ENCODE results near the gene ARMC5.
"Not testable (repeated sequence)": the region's sequence is repeated elsewhere in the genome, so short reads cannot be mapped to it uniquely, and the experiment has no call there.

ARMC5 gene

GRCh38 chr16:31493506-31494125, 34.3 kb downstream of the ARMC5 start:
- H3K9me3 ChIP-seq (ENCODE audit: control insufficient read depth, insufficient read depth, low read depth, low read length): no peaks in the 10 kb centered on the region
- H3K9ac ChIP-seq (ENCODE audit: low read length): no peak overlapping the region
- H3K27ac ChIP-seq (ENCODE audit: low read depth, low read length): no peak overlapping the region
- peaks cover 22% of the 10 kb centered on the region for H3K27me3 ChIP-seq (ENCODE audit: control insufficient read depth, insufficient read depth, low read length)
- peaks cover 59% of the 10 kb centered on the region for H3K36me3 ChIP-seq (ENCODE audit: control insufficient read depth, insufficient read depth, low read length)
- H3K4me1 ChIP-seq (ENCODE audit: control insufficient read depth, insufficient read depth, low read length): no peaks in the 10 kb centered on the region
- H3K4me3 ChIP-seq (ENCODE audit: low read depth, low read length): no peak overlapping the region

GRCh38 chr16:31496670-31497069, 37.4 kb downstream of the ARMC5 start:
- no peaks in the 10 kb centered on the region for H3K27me3 ChIP-seq (ENCODE audit: control insufficient read depth, insufficient read depth, low read length)
- H3K4me1 ChIP-seq (ENCODE audit: control insufficient read depth, insufficient read depth, low read length): peaks cover 5% of the 10 kb centered on the region
- H3K9ac ChIP-seq (ENCODE audit: low read length): no peak overlapping the region
- H3K4me3 ChIP-seq (ENCODE audit: low read depth, low read length): no peak overlapping the region
- H3K27ac ChIP-seq (ENCODE audit: low read depth, low read length): no peak overlapping the region
- peaks cover 66% of the 10 kb centered on the region for H3K36me3 ChIP-seq (ENCODE audit: control insufficient read depth, insufficient read depth, low read length)
- H3K9me3 ChIP-seq (ENCODE audit: control insufficient read depth, insufficient read depth, low read depth, low read length): no peaks in the 10 kb centered on the region

DNA sequence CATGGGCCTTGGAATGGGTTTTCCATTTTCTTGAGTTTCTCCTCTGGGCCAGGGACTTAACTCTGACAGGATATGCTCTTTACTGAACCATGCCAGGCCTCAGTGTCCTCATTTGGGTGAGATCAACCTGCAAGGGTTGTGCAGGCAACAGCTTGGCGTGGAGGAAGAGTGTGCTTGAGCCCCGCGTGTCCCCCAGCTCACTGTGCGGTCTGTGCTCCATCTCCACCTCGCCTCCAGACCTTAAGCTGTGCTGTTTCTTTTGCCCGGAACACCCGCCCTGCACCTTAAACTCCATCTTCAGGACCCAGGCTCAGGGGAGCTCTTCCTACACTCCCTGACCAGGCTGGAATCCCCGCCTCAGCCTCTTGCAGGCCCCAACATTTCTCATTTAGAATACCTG, 39.2 kb downstream of the ARMC5 start:
- H3K4me3 ChIP-seq (ENCODE audit: low read depth, low read length): no peak overlapping the region
- no peaks in the 10 kb centered on the region for H3K9me3 ChIP-seq (ENCODE audit: control insufficient read depth, insufficient read depth, low read depth, low read length)
- no peak overlapping the region for H3K9ac ChIP-seq (ENCODE audit: low read length)
- peaks cover 13% of the 10 kb centered on the region for H3K4me1 ChIP-seq (ENCODE audit: control insufficient read depth, insufficient read depth, low read length)
- H3K36me3 ChIP-seq (ENCODE audit: control insufficient read depth, insufficient read depth, low read length): peaks cover 49% of the 10 kb centered on the region
- no peak overlapping the region for H3K27ac ChIP-seq (ENCODE audit: low read depth, low read length)
- H3K27me3 ChIP-seq (ENCODE audit: control insufficient read depth, insufficient read depth, low read length): no peaks in the 10 kb centered on the region

- Histone ChIP-seq H3K4me3 (ENCODE audit: low read depth, low read length) (no peak overlapping the region), H3K36me3 (ENCODE audit: control insufficient read depth, insufficient read depth, low read length) (peaks cover 47% of the 10 kb centered on the region), H3K27me3 (ENCODE audit: control insufficient read depth, insufficient read depth, low read length) (no peaks in the 10 kb centered on the region)
Observed at GRCh38 chr16:31499928-31500327, 40.6 kb downstream of the ARMC5 start.

DNA sequence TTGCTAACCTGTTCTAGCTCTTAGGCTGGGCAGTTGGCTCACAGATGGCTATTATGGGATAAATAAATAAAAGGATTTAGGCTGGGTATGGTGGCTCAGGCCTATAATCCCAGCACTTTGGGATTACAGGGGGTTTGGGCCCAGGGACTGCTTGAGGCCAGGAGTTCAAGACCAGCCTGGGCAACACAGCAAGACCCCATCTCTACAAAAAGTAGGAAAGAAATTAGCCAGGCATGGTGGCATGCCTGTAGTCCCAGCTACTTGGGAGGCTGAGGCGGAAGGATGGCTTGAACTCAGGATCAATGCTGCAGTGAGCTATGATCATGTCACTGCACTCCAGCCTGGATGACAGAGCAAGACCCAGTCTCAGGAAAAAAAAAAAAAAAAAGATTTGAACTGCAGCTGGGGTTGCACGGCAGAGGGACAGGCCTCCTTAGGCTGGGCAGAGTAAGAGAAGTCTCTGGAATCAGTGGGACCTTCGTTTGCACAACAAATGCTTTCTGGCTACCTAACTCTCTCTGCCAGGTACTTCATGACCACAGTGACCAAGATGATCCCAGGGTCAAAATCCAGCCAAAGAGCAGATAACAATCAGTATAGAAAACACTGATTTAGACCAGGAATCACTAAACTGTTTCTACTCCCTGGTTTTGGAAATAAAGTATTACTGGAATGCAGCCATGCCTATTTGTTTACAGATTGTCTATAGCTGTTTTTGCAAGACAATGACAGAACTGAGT, 42.1 kb downstream of the ARMC5 start:
- Histone ChIP-seq H3K36me3 (ENCODE audit: control insufficient read depth, insufficient read depth, low read length) (peaks cover 48% of the 10 kb centered on the region), H3K27ac (ENCODE audit: low read depth, low read length) (no peak overlapping the region), H3K4me3 (ENCODE audit: low read depth, low read length) (no peak overlapping the region), H3K4me1 (ENCODE audit: control insufficient read depth, insufficient read depth, low read length) (peaks cover 13% of the 10 kb centered on the region), H3K9ac (ENCODE audit: low read length) (no peak overlapping the region), H3K9me3 (ENCODE audit: control insufficient read depth, insufficient read depth, low read depth, low read length) (no peaks in the 10 kb centered on the region), H3K27me3 (ENCODE audit: control insufficient read depth, insufficient read depth, low read length) (no peaks in the 10 kb centered on the region)

More at GRCh38 chr16:31499928-31500327, 40.6 kb downstream of the ARMC5 start:
- no peak overlapping the region for H3K27ac ChIP-seq (ENCODE audit: low read depth, low read length)
- peaks cover 13% of the 10 kb centered on the region for H3K4me1 ChIP-seq (ENCODE audit: control insufficient read depth, insufficient read depth, low read length)
- H3K9me3 ChIP-seq (ENCODE audit: control insufficient read depth, insufficient read depth, low read depth, low read length): no peaks in the 10 kb centered on the region
- no peak overlapping the region for H3K9ac ChIP-seq (ENCODE audit: low read length)

DNA sequence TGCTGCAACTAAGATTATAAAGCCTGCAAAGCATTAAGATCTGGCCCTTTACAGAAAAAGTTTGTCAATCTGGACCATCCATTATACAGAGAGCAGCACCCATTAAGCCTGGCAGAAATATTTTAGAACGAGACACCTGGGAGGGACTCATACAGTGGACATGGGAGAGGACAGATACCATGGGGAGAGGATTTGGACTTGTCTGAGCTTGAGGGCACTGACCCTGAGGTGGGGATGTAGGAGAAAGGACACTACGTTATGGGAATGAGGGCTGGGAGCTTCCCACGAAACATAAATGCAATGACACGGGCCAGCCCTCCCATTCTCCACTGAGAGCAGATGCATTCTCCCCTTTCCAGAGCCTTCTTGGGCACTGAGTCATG, 42.7 kb downstream of the ARMC5 start:
- Histone ChIP-seq H3K27ac (ENCODE audit: low read depth, low read length) (no peak overlapping the region), H3K27me3 (ENCODE audit: control insufficient read depth, insufficient read depth, low read length) (no peaks in the 10 kb centered on the region), H3K9me3 (ENCODE audit: control insufficient read depth, insufficient read depth, low read depth, low read length) (no peaks in the 10 kb centered on the region), H3K36me3 (ENCODE audit: control insufficient read depth, insufficient read depth, low read length) (peaks cover 43% of the 10 kb centered on the region), H3K4me3 (ENCODE audit: low read depth, low read length) (no peak overlapping the region), H3K4me1 (ENCODE audit: control insufficient read depth, insufficient read depth, low read length) (peaks cover 14% of the 10 kb centered on the region), H3K9ac (ENCODE audit: low read length) (no peak overlapping the region)

DNA sequence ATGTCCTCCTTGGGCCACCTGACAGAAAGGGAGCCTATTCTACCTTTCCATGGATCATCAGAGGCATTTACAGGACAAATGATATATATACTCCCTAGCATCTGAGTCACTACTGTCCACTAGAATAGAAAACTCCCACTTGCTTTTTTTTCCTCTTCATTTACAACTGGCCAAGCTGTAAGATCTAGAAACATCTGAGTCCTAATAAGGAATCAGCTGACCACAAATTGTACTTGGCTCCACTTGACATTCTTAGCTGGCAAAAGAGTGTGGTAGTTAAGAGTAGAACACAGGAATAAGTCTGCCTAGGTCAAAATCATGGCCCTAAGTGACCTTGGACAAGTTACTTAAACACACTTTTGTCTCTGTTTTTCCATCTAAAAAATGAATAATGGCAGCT, 43.7 kb downstream of the ARMC5 start:
- H3K27ac ChIP-seq (ENCODE audit: low read depth, low read length): no peak overlapping the region
- no peak overlapping the region for H3K9ac ChIP-seq (ENCODE audit: low read length)
- H3K9me3 ChIP-seq (ENCODE audit: control insufficient read depth, insufficient read depth, low read depth, low read length): no peaks in the 10 kb centered on the region
- H3K36me3 ChIP-seq (ENCODE audit: control insufficient read depth, insufficient read depth, low read length): peaks cover 35% of the 10 kb centered on the region
- no peak overlapping the region for H3K4me3 ChIP-seq (ENCODE audit: low read depth, low read length)
- peaks cover 19% of the 10 kb centered on the region for H3K4me1 ChIP-seq (ENCODE audit: control insufficient read depth, insufficient read depth, low read length)
- no peaks in the 10 kb centered on the region for H3K27me3 ChIP-seq (ENCODE audit: control insufficient read depth, insufficient read depth, low read length)

GRCh38 chr16:31503555-31503954, 44.3 kb downstream of the ARMC5 start:
- H3K36me3 ChIP-seq (ENCODE audit: control insufficient read depth, insufficient read depth, low read length): peaks cover 29% of the 10 kb centered on the region
- not testable (repeated sequence) for H3K27ac ChIP-seq (ENCODE audit: low read depth, low read length); H3K27me3 ChIP-seq (ENCODE audit: control insufficient read depth, insufficient read depth, low read length); H3K4me3 ChIP-seq (ENCODE audit: low read depth, low read length); H3K9me3 ChIP-seq (ENCODE audit: control insufficient read depth, insufficient read depth, low read depth, low read length); H3K9ac ChIP-seq (ENCODE audit: low read length)
- peaks cover 19% of the 10 kb centered on the region for H3K4me1 ChIP-seq (ENCODE audit: control insufficient read depth, insufficient read depth, low read length)

- no peaks in the 10 kb centered on the region for H3K27me3 ChIP-seq (ENCODE audit: control insufficient read depth, insufficient read depth, low read length)
- H3K9me3 ChIP-seq (ENCODE audit: control insufficient read depth, insufficient read depth, low read depth, low read length): no peaks in the 10 kb centered on the region
- peaks cover 23% of the 10 kb centered on the region for H3K36me3 ChIP-seq (ENCODE audit: control insufficient read depth, insufficient read depth, low read length)
- H3K27ac ChIP-seq (ENCODE audit: low read depth, low read length): no peak overlapping the region
- H3K4me3 ChIP-seq (ENCODE audit: low read depth, low read length): no peak overlapping the region
- H3K9ac ChIP-seq (ENCODE audit: low read length): no peak overlapping the region
- peaks cover 23% of the 10 kb centered on the region for H3K4me1 ChIP-seq (ENCODE audit: control insufficient read depth, insufficient read depth, low read length)
Observed at GRCh38 chr16:31504159-31504558, 44.9 kb downstream of the ARMC5 start.

DNA sequence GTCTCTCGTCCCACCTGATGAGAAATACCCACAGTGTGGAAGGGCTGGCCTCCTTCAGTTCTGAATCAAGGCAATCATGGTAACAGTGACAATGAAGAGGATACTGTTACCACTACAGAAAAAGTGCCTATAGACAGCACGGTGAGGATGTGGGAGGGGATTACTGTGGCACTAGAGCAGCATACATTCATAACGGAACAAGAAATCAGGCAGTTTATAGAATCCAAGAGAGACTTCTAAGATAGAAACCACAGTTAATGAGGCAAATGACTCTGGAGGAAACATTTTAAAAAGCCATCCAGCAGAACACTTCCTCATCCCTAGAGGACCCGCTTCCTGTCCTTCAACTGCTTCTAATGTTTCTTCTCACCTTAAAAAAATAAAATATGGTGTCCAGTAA, 46.2 kb downstream of the ARMC5 start:
- no peak overlapping the region for H3K27ac ChIP-seq (ENCODE audit: low read depth, low read length)
- H3K4me1 ChIP-seq (ENCODE audit: control insufficient read depth, insufficient read depth, low read length): peaks cover 24% of the 10 kb centered on the region
- H3K9ac ChIP-seq (ENCODE audit: low read length): no peak overlapping the region
- H3K36me3 ChIP-seq (ENCODE audit: control insufficient read depth, insufficient read depth, low read length): peaks cover 11% of the 10 kb centered on the region; the same call in 1 of the 2 replicates
- H3K27me3 ChIP-seq (ENCODE audit: control insufficient read depth, insufficient read depth, low read length): no peaks in the 10 kb centered on the region
- H3K9me3 ChIP-seq (ENCODE audit: control insufficient read depth, insufficient read depth, low read depth, low read length): no peaks in the 10 kb centered on the region
- no peak overlapping the region for H3K4me3 ChIP-seq (ENCODE audit: low read depth, low read length)

DNA sequence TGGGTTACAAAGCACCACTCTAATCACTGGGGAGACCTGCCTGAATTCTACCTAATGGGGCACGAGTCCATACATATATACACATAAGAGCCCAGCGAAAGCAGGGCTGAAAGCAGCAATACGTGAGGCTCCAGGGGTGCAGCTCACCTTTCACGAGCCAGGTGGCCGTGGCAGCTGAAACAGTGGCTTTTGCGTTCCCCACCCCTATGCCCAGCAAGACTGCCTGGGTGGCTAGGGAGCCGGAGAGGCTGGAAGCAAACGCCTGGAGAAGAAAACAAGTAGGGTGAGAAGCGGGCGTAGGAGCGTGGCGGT, 48.3 kb downstream of the ARMC5 start:
- H3K27me3 ChIP-seq (ENCODE audit: control insufficient read depth, insufficient read depth, low read length): no peaks in the 10 kb centered on the region
- H3K9ac ChIP-seq (ENCODE audit: low read length): peak overlapping the region; percentile 89
- no peaks in the 10 kb centered on the region; the same call in 1 of the 2 replicates for H3K9me3 ChIP-seq (ENCODE audit: control insufficient read depth, insufficient read depth, low read depth, low read length)
- peaks cover 8% of the 10 kb centered on the region; the same call in 1 of the 2 replicates for H3K36me3 ChIP-seq (ENCODE audit: control insufficient read depth, insufficient read depth, low read length)
- peak overlapping the region; percentile 79 for H3K4me3 ChIP-seq (ENCODE audit: low read depth, low read length)
- H3K27ac ChIP-seq (ENCODE audit: low read depth, low read length): peak overlapping the region; percentile 92
- peaks cover 11% of the 10 kb centered on the region for H3K4me1 ChIP-seq (ENCODE audit: control insufficient read depth, insufficient read depth, low read length)
